ENCODE data around the gene PRSS16. TPM values are rescaled to one million over a fixed set of nuclear protein-coding genes. Genes with fewer than 3 reads are reported as not detected.

PRSS16 gene
- polyA plus RNA-seq, 2 donors, result 3.6 to 8.9 TPM

- Histone ChIP-seq H3K36me3 (ENCODE audit: control insufficient read depth in 2 of 2, insufficient read depth in 2 of 2, low read length in 1 of 2) (no peaks in the 10 kb centered on the region), H3K4me3 (ENCODE audit: low read depth in 1 of 2, low read length in 2 of 2) (peak overlapping the region in 1 of 2 donors; percentile 16), H3K4me1 (ENCODE audit: control insufficient read depth in 2 of 2, insufficient read depth in 2 of 2, low read length in 1 of 2) (no peaks in the 10 kb centered on the region), H3K27ac (ENCODE audit: low read depth in 2 of 2, low read length in 1 of 2) (no peak overlapping the region), H3K27me3 (ENCODE audit: control insufficient read depth in 1 of 2, insufficient read depth in 2 of 2, low read length in 2 of 2) (peaks cover 4 to 18% of the 10 kb centered on the region in 2 donors), H3K9me3 (ENCODE audit: control insufficient read depth in 2 of 2, insufficient read depth in 1 of 2, low read depth in 1 of 2, low read length in 1 of 2) (peaks cover 2 to 12% of the 10 kb centered on the region in 2 donors)
- WGBS, 2 donors, result 2 to 7% methylated on average over 17 of the region's 17 CpGs
Measured at GRCh38 chr6:27280064-27280539, 32.6 kb downstream of the PRSS16 start.

DNA sequence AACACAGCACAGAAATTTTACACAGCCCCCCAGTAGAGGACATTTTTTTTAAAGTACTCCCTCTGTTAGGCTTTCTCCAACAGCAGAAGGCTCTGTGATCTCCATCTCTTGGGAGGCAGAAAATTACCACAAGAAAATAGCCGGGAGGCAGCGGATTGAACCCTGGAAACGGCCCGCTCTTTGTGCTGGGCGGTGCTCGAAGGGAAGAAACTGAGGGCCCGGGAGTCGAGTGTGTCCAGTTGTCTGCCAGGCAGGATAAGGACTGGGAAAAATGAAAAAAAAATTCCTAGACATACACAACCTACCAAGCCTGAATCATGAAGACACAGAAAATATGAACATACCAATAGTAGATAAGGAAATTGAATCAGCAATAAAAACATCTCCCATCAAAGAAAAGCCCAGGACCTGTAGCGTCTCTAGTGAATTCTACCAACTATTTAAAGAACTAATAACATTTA lies 33.1 kb downstream of the PRSS16 start:
- WGBS, 2 donors, result 10 to 11% methylated on average over 9 of the region's 9 CpGs
- Histone ChIP-seq H3K27me3 (ENCODE audit: control insufficient read depth in 1 of 2, insufficient read depth in 2 of 2, low read length in 2 of 2) (peaks cover 4 to 18% of the 10 kb centered on the region in 2 donors), H3K27ac (ENCODE audit: low read depth in 2 of 2, low read length in 1 of 2) (no peak overlapping the region), H3K4me3 (ENCODE audit: low read depth in 1 of 2, low read length in 2 of 2) (no peak overlapping the region), H3K4me1 (ENCODE audit: control insufficient read depth in 2 of 2, insufficient read depth in 2 of 2, low read length in 1 of 2) (no peaks in the 10 kb centered on the region), H3K36me3 (ENCODE audit: control insufficient read depth in 2 of 2, insufficient read depth in 2 of 2, low read length in 1 of 2) (no peaks in the 10 kb centered on the region), H3K9me3 (ENCODE audit: control insufficient read depth in 2 of 2, insufficient read depth in 1 of 2, low read depth in 1 of 2, low read length in 1 of 2) (peaks cover 2 to 12% of the 10 kb centered on the region in 2 donors)

DNA sequence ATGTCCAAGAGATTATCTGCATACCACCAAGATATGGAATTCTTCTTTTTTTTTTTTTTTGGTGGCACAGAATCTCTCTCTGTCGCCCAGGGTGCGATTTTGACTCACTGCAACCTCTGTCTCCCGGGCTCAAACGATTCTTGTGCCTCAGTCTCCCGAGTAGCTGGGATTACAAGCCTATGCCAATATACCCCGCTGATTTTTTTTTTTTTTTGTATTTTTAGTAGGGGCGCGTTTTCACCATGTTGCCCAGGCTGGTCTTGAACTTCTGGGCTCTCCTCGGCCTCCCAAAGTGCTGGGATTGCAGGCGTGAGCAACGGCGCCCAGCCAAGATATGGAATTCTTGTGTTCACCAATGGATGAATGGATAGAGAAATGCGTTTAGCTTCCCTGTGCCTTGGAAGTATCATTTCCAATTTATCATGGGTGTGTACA lies 33.6 kb downstream of the PRSS16 start:
- WGBS, 2 donors, result 10 to 14% methylated on average over 13 of the region's 13 CpGs
- no peaks in the 10 kb centered on the region for H3K36me3 ChIP-seq (ENCODE audit: control insufficient read depth in 2 of 2, insufficient read depth in 2 of 2, low read length in 1 of 2)
- H3K4me3 ChIP-seq (ENCODE audit: low read depth in 1 of 2, low read length in 2 of 2), result no peak overlapping the region
- H3K4me1 ChIP-seq (ENCODE audit: control insufficient read depth in 2 of 2, insufficient read depth in 2 of 2, low read length in 1 of 2), result no peaks in the 10 kb centered on the region
- H3K27me3 ChIP-seq (ENCODE audit: control insufficient read depth in 1 of 2, insufficient read depth in 2 of 2, low read length in 2 of 2), result peaks cover 5 to 18% of the 10 kb centered on the region in 2 donors
- H3K9me3 ChIP-seq (ENCODE audit: control insufficient read depth in 2 of 2, insufficient read depth in 1 of 2, low read depth in 1 of 2, low read length in 1 of 2), result peaks cover 2 to 13% of the 10 kb centered on the region in 2 donors
- H3K27ac ChIP-seq (ENCODE audit: low read depth in 2 of 2, low read length in 1 of 2), result no peak overlapping the region

DNA sequence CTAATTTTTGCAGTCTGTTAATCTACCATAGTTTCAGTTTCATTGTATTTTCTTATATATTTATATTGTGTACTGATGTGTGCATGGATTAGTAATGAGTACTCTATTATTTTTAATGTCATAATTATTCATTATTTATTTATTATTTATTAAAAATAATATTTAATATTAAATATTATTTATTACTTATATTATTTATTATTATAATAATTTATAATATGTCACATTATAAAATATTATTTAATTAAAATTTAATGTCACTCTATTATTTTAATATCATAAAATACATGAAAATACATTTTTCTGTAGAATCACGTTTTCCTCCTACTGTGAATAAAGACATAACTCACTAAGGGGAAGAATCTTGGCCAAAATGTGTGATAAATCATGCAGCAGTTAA lies 34.1 kb downstream of the PRSS16 start:
- WGBS, 2 donors, result 29 to 40% methylated on average over 1 of the region's 1 CpG

DNA sequence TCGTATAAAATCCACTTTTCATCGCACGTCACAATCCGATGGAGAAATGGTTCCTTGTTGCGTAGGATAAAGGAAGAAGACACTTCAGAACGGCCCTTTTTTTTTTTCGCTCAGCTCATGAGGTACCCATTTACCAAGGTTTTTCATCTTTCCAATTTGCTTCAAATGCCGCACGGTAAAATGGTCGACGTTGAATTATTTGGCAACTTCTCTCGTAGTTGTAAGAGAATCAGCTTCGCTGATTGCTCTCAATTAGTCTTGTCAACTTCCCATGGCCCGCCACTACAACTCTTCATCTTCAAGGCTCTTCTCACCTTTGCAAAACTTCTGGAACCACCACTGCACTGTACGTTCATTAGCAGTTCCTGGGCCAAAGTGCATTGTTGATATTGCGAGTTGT lies 35.8 kb downstream of the PRSS16 start:
- Histone ChIP-seq H3K36me3 (ENCODE audit: control insufficient read depth in 2 of 2, insufficient read depth in 2 of 2, low read length in 1 of 2) (no peaks in the 10 kb centered on the region), H3K27me3 (ENCODE audit: control insufficient read depth in 1 of 2, insufficient read depth in 2 of 2, low read length in 2 of 2) (peaks cover 5 to 25% of the 10 kb centered on the region in 2 donors), H3K4me1 (ENCODE audit: control insufficient read depth in 2 of 2, insufficient read depth in 2 of 2, low read length in 1 of 2) (no peaks in the 10 kb centered on the region), H3K9me3 (ENCODE audit: control insufficient read depth in 2 of 2, insufficient read depth in 1 of 2, low read depth in 1 of 2, low read length in 1 of 2) (peaks cover 0 to 15% of the 10 kb centered on the region in 2 donors), H3K4me3 (ENCODE audit: low read depth in 1 of 2, low read length in 2 of 2) (no peak overlapping the region), H3K27ac (ENCODE audit: low read depth in 2 of 2, low read length in 1 of 2) (no peak overlapping the region)
- 18 to 23% methylated on average over 16 of the region's 16 CpGs for WGBS, 2 donors

More for the DNA sequence above, 34.1 kb downstream of the PRSS16 start:
- Histone ChIP-seq H3K27me3 (ENCODE audit: control insufficient read depth in 1 of 2, insufficient read depth in 2 of 2, low read length in 2 of 2) (peaks cover 7 to 18% of the 10 kb centered on the region in 2 donors), H3K4me1 (ENCODE audit: control insufficient read depth in 2 of 2, insufficient read depth in 2 of 2, low read length in 1 of 2) (no peaks in the 10 kb centered on the region), H3K4me3 (ENCODE audit: low read depth in 1 of 2, low read length in 2 of 2) (no peak overlapping the region), H3K27ac (ENCODE audit: low read depth in 2 of 2, low read length in 1 of 2) (no peak overlapping the region), H3K9me3 (ENCODE audit: control insufficient read depth in 2 of 2, insufficient read depth in 1 of 2, low read depth in 1 of 2, low read length in 1 of 2) (peaks cover 2 to 15% of the 10 kb centered on the region in 2 donors), H3K36me3 (ENCODE audit: control insufficient read depth in 2 of 2, insufficient read depth in 2 of 2, low read length in 1 of 2) (no peaks in the 10 kb centered on the region)

- H3K4me3 ChIP-seq (ENCODE audit: low read depth in 1 of 2, low read length in 2 of 2), result no peak overlapping the region
- H3K27ac ChIP-seq (ENCODE audit: low read depth in 2 of 2, low read length in 1 of 2), result no peak overlapping the region
- no peaks in the 10 kb centered on the region for H3K36me3 ChIP-seq (ENCODE audit: control insufficient read depth in 2 of 2, insufficient read depth in 2 of 2, low read length in 1 of 2)
- H3K9me3 ChIP-seq (ENCODE audit: control insufficient read depth in 2 of 2, insufficient read depth in 1 of 2, low read depth in 1 of 2, low read length in 1 of 2), result peaks cover 0 to 20% of the 10 kb centered on the region in 2 donors
- WGBS, 2 donors, result 83 to 86% methylated on average over 2 of the region's 2 CpGs
- no peaks in the 10 kb centered on the region for H3K4me1 ChIP-seq (ENCODE audit: control insufficient read depth in 2 of 2, insufficient read depth in 2 of 2, low read length in 1 of 2)
- peaks cover 11 to 32% of the 10 kb centered on the region in 2 donors for H3K27me3 ChIP-seq (ENCODE audit: control insufficient read depth in 1 of 2, insufficient read depth in 2 of 2, low read length in 2 of 2)
Measured at GRCh38 chr6:27286141-27286540, 38.6 kb downstream of the PRSS16 start.

GRCh38 chr6:27287751-27288135 lies 40.2 kb downstream of the PRSS16 start:
- H3K27ac ChIP-seq (ENCODE audit: low read depth in 2 of 2, low read length in 1 of 2), result no peak overlapping the region
- no peaks in the 10 kb centered on the region for H3K36me3 ChIP-seq (ENCODE audit: control insufficient read depth in 2 of 2, insufficient read depth in 2 of 2, low read length in 1 of 2)
- peaks cover 14 to 37% of the 10 kb centered on the region in 2 donors for H3K27me3 ChIP-seq (ENCODE audit: control insufficient read depth in 1 of 2, insufficient read depth in 2 of 2, low read length in 2 of 2)
- H3K9me3 ChIP-seq (ENCODE audit: control insufficient read depth in 2 of 2, insufficient read depth in 1 of 2, low read depth in 1 of 2, low read length in 1 of 2), result peaks cover 0 to 25% of the 10 kb centered on the region in 2 donors
- no peaks in the 10 kb centered on the region for H3K4me1 ChIP-seq (ENCODE audit: control insufficient read depth in 2 of 2, insufficient read depth in 2 of 2, low read length in 1 of 2)
- H3K4me3 ChIP-seq (ENCODE audit: low read depth in 1 of 2, low read length in 2 of 2), result no peak overlapping the region
- WGBS, 2 donors, result 7 to 9% methylated on average over 8 of the region's 8 CpGs

GRCh38 chr6:27288136-27289044 lies 40.9 kb downstream of the PRSS16 start:
- Histone ChIP-seq H3K9me3 (ENCODE audit: control insufficient read depth in 2 of 2, insufficient read depth in 1 of 2, low read depth in 1 of 2, low read length in 1 of 2) (peaks cover 0 to 19% of the 10 kb centered on the region in 2 donors), H3K27ac (ENCODE audit: low read depth in 2 of 2, low read length in 1 of 2) (no peak overlapping the region), H3K36me3 (ENCODE audit: control insufficient read depth in 2 of 2, insufficient read depth in 2 of 2, low read length in 1 of 2) (no peaks in the 10 kb centered on the region), H3K4me3 (ENCODE audit: low read depth in 1 of 2, low read length in 2 of 2) (no peak overlapping the region), H3K27me3 (ENCODE audit: control insufficient read depth in 1 of 2, insufficient read depth in 2 of 2, low read length in 2 of 2) (peaks cover 14 to 30% of the 10 kb centered on the region in 2 donors), H3K4me1 (ENCODE audit: control insufficient read depth in 2 of 2, insufficient read depth in 2 of 2, low read length in 1 of 2) (no peaks in the 10 kb centered on the region)
- 5 to 8% methylated on average over 33 of the region's 33 CpGs for WGBS, 2 donors

DNA sequence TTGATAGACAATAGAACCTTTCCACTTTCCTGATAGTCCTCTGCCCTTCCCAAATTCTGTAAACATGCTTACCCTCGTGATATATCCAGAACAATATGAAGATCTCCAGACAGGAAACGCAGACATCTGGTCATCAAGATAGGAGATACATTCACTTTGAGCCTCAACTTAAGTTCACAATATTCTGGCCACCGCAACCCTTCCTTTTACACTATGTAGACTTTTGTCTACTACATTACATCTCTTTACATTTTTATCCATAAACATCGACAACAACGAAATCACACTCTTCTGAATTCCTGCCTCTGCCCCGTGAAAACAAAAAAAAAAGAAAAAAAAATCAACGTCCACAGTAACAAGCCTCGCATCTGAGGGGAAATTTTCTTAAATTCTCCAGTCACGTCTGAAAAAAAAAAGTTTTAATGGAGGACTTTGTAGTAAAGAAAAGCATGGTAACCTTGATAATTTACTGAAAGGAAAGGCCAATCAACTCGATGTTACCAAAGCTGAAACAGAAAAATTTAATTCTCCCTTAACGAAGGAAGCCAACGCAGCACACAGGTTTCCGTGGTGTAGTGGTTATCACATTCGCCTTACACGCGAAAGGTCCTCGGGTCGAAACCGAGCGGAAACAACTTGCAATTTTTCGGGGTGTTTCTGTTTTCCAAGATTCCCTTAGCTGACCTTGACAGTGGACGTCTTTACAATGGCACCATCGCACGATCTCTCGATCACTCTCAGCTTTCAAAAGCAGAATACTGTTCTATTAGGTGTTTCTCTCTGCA lies 42.8 kb downstream of the PRSS16 start:
- Histone ChIP-seq H3K9me3 (ENCODE audit: control insufficient read depth in 2 of 2, insufficient read depth in 1 of 2, low read depth in 1 of 2, low read length in 1 of 2) (peaks cover 0 to 16% of the 10 kb centered on the region in 2 donors), H3K4me1 (ENCODE audit: control insufficient read depth in 2 of 2, insufficient read depth in 2 of 2, low read length in 1 of 2) (no peaks in the 10 kb centered on the region)
- WGBS, 2 donors, result 10 to 12% methylated on average over 25 of the region's 25 CpGs

More for the DNA sequence above, 42.8 kb downstream of the PRSS16 start:
- no peak overlapping the region for H3K27ac ChIP-seq (ENCODE audit: low read depth in 2 of 2, low read length in 1 of 2)
- peaks cover 14 to 31% of the 10 kb centered on the region in 2 donors for H3K27me3 ChIP-seq (ENCODE audit: control insufficient read depth in 1 of 2, insufficient read depth in 2 of 2, low read length in 2 of 2)
- H3K36me3 ChIP-seq (ENCODE audit: control insufficient read depth in 2 of 2, insufficient read depth in 2 of 2, low read length in 1 of 2), result no peaks in the 10 kb centered on the region
- H3K4me3 ChIP-seq (ENCODE audit: low read depth in 1 of 2, low read length in 2 of 2), result no peak overlapping the region

Measured in esophagus (tissue), 2 donors.